Hematopoietic multipotent progenitor cell treated with erythropoietin and hydrocortisone succinate and interleukin-3 and kit ligand, for 4 days (in vitro differentiated cells): Measurements from ENCODE around the gene ST7.
A peak's percentile ranks its signal among the peaks of the same experiment; 100 is the strongest.

ENCODE experiments used
- DNase-seq: peaks from one replicate; pipeline ENCODE4 v3.0.0-alpha.2; 2015

The ST7 gene

DNA sequence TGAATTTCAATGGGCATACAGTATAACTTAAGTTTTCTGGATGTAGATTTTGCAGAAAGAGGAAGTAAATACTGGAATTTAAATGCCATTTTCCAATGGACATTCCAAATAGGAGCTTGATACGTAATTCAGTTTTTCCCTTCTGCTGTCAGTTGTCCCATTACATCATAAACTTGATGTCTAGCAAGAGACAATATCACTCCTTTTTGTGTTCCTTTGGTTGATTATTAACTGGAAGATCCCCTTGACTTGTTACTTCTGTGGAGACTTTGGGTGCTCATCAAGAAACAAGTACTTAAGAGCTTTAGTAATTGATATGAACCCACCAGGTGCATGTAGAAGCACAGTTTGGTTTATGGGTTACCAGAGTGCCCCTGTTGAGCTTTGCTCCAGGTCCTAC, 116.1 kb downstream of the ST7 start:
- no peak for DNase-seq

DNA sequence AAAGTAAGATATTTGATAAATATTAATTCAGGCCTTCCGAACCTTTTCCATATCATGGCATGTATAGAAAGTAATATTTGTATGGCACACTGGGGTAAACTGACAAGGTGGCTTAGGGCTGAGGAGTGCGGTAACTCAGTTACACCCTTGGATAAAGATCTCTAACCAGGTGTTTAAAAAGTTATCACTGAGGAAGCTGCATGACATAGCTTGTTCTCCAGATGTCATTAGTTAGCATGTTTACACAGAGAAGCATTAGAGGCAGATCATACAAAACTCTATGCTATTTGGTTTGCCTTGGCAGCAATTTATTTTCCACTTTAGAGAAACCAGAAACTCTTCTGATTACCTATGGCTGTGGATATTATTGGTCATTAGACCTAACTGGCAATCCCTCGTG, 118.2 kb downstream of the ST7 start:
- no peak for DNase-seq

DNA sequence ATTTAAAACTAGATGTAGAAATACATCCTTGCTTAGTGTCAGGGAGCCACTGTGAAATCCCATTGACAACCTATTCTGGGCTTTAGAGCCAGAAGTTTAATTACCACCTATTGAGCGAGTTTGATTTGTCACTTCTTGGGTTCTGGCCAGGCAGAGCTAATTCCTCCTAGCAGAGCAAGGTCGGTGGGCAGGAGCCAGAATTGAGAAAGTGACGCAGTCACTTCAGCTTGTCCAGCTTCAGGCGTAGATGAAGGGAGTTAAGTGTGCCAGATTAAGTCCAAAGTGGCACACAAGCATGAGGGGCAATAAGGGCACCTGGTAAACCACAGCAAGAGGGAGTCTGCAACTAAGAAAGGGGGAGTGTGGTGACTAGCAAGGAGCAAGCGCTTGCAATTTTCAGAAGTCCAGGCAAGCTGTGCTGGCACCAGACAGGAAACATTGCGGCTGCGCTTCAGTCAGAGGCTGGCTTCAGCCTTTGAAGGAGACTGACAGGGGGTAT, 119.4 kb downstream of the ST7 start:
- peak; percentile 71 for DNase-seq

DNA sequence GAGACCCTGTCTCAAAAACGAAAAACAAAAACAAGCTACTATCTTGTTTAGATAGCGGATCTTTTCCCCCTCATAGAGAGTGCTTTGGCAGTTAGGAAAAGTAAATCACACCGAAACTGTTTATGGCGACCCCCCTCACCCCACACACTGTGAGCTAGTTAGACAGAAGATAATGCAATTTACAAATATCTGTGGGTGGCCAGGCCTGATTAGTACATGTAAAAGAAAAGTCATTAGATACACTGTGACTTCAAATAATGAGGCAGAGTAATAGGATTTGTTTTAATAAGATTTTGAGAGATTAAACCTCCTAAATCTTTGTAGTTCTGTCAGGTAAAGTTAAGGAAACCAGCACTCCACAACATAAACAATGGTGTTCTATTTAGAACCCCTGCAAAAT, 121.1 kb downstream of the ST7 start:
- no peak for DNase-seq

DNA sequence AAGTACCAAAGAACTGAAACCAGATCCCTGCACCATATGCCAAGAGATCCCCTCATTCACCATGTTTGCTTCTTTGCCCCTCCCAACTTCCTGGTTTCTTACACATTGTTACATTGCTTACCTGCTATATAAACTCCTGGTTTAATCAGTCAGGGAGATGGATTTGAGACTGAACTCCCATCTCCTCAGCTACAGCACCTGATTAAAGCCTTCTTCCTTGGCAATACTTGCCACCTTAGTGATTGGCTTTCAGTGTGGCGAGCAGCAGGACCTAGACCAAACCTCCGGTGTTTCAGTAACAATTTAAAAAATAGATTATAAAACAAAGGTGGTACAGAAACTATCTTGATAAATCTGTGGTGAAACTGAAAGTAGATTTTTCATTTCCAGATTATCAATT, 122.6 kb downstream of the ST7 start:
- DNase-seq, result no peak

DNA sequence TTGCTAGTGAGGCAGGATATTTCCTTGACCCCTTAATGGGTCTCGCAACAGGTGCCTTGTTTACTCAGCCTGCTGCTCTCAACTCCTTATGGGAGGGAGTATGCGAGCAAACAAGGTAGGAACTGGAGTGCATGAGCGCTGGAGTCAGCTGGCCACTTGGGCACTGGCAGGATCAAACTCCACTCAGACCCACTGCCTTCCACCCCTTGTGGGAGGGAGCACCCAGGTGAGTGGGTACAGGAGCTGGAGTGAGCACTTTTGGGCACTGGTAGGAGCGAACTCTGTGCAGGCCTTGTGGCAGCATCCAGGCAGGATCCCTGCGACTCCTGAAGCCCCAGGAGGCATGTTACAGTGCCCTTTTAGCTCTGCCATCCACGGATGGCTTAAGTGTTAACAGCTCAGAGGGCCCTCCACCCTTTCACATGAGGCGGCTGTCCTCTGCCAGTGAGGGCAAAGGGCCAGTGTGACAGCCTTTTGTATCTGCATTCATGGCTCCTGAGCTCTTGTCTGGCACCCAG, 123.2 kb downstream of the ST7 start:
- no peak for DNase-seq

DNA sequence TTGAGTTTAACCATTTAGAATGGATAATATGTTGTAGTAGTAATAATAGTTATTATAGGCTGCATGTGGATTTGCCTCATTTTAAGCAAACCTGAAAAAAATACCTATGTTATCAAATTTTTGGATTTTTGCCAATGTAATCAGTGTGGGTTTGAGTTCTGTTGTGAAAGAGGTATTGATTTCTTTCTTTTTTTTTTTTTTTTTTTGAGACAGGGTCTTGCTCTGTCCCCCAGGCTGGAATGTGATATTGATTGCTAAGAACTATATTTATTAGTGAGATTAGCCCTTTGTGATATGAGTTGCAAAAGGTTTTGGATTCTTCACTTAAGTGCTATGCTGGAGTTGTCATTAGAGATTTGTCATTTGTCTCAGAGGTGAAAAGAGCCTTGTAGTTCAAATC, 124.4 kb downstream of the ST7 start:
- DNase-seq, result no peak

DNA sequence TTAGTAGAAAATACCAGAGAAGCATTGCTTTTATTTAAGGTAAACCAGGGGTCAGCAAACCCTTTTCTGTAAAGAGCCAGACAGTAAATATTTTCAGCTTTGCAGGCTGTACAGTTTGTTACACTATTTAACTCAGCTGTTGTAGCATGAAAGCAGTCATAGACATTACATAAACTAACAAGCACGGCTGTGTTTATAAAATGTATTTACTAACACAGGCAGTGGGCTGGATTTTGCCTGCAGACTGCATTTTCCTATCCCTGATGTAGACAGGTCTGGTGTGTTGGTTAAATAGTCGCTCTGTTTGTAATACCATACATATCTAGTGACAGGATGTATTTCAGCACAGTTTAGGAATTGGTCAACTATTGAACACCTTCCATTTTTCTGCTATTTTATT, 129.3 kb downstream of the ST7 start:
- no peak for DNase-seq

DNA sequence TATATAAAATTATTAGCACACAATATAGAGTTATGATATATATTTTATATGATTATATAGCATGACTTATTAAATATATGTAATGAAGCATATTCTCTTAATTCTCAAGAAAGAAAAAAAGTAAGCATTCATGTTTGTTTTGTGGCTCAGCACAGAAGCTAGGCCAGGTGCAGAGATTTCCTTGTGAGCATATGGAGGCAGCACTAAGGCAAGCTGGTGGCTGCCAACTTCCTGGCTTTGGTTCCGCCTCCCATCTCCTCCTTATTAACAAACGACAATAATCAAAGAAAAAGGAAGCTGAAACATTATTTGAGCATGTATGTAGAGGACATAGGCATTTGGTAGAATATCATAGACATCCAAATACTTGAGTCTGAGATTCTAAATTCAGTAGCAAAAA, 130.3 kb downstream of the ST7 start:
- no peak for DNase-seq

DNA sequence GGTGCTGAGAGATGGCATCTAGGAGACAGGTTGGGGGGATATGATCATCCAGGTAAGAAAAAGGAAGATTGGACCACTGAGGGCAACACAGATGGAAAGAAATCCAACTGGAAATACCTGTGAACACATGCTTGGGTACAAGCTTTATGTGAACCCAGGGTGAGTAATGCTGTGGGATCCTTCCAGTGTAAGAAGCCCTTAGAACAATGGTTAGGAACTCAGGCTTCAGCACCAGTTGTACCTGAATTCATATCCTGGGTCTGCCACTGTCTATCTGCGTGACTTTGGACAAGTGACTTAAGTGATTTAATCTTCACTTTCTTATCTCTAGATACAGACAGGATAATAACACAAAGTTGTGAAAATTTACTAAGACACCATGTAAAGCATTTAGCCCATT, 131.0 kb downstream of the ST7 start:
- DNase-seq, result no peak

DNA sequence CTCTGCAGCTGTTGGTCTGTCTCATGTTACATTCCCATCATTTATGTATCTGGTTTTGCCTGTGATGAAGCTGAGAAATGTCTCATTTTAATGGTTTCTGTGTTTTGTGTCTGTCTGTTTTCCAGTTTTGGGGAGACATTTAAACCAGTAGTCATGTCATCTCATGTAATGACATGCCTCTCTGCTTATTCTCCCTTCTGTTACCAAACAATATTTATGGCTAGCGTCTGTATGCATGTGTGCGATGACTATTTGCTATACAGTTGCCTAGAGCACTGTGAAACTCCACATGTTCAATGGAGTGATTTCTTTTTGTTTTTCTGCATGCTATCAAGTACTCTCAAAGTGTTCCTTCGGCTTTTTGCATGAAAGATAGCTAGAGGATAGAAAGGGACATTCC, 132.0 kb downstream of the ST7 start:
- no peak for DNase-seq

DNA sequence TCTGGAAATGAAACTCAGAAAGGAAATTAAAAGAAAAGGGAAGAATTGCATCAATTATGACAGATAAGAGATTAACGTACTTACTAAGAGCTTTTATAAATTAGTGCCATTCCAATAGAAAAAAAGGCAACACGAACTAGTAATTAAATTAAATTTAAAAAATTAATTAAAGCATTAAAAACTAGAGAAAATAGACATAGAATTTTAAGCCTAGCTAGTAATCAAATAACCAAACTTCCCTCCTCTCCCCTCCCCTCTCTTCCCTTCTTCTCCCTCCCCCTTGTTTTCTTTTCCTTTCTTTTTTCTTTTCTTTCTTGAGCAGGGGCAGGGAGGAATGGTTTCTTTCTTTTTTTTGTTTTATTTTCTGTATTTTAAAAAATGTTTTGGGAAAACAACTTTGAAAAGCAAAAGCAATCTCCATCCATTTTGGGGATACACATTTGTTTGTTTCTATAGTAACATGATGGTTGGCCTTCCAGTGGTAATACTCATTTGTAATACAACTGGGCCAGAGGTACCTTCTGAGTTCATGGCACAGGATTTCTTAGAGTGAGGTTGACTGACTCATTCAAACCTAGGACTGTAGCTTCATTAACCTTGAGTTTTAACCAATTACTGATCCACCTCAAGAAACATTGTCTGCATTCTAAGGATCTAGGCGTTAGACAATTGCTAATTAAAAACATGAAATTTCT, 132.6 kb downstream of the ST7 start:
- DNase-seq, result no peak

DNA sequence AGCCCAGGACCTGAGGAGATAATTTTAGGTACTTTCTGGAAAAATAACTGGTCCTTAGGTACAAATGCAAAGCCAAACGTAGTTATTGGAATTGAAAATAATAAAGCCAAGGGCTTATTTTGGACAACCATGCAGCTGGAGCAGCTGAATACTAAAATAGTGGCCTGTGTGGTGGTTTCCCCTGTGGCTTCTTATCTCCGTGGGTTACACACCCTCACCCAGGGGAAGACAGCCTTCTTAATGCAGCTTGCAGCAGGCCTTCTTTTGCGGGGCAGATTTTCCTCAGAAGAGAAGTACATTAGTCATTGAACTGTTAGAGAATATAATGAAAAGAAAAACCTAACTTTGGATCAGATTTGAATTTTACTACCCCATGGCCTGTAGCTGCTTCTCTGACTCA, 133.5 kb downstream of the ST7 start:
- peak; percentile 84 for DNase-seq

DNA sequence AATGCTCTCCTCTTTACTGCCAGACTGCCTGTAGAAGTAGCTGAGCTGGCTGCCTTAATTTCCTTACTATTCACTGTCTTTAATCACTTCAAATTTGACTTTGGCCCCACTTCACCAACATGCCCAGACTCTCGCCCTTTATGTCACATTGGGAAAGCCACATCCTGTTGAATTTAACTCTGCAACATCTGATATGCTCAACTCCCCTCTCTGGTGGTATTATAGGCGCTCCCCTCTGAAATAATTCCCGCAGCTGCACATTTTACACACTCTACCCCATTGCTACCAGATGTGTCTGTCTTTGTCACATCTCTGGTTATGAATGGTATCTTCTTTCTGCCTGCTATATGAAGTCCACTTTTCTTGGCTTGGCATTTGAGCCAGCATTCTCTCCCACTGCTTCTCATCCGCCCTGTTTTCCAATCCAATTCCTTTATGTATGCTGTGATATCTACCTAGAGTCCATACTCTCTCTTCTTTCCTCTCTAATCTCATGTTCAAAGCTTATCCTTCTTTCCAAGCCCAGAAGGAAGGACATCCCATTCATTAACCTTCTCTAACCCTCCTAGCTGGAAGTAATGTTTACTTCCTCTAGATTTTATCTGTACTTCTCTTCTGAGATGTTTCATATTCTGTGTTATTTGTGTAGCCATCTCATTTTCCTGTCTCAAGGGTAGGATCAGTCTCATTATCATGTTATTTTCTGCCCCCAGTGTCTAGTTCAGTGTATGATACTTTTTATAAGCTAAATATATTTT, 134.5 kb downstream of the ST7 start:
- DNase-seq, result peak; percentile 75

DNA sequence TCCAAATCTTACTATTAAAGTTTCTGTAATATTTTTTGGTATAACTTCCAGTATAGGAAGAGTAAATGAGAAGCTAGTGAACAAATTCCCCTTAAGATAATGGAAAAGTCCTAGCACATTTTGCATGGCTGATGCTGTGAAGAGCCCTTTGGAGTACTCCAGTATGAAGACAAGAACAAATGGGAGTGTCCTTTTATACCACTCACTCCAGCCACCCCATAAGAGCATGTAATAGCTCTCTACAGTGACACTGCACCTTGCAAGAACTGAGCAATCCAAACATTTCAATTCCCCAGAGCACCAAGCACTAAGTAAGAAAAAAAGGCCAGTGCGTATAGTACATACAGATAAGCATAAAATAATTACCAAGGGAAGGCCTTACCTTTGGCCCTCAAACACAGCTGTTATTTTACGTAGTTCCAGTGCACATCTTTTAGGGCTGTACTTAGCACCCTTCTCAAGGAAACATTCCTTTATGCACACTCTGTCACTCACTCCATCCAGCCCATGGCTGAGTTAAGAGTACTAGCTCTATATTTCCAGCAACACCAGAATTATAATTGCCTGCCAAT, 135.4 kb downstream of the ST7 start:
- DNase-seq, result no peak

DNA sequence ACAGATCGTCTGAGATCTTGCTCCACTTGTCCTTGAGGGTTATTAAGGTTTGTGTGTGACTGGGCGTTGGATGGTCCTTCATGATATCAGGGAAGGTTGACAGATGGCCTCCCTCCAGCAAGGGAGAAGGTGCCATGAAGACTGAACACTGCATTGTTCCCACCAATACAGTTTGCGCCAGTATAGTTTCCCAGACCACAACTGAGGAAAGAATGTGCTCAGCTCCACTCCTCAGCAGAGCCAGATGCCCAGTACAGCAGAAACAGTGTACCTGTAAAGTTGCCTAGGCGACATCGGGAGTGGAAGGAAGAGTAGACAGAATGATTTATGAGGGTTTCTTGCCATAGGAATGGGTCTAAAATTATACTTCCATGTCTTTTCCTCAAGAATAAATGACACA, 137.5 kb downstream of the ST7 start:
- peak; percentile 45 for DNase-seq

DNA sequence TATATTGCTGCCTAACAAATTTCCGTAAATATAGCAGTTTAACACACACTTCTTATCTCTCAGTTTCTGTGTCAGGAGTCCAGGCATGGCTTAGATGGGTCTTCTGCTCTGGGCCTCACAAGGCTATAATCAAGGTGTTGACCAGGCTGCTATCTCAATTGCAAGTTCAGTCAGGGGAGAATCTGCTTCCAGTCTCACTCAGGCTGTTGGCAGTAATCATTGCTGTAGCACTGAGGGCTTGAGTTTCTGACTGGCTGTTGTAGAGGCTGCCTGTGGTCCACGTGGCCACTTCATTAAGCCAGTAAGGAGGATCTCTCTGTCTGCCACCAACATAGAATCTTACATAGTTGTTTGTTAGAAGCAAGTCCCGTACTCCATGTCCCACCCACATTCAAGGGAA, 138.4 kb downstream of the ST7 start:
- peak; percentile 39 for DNase-seq

DNA sequence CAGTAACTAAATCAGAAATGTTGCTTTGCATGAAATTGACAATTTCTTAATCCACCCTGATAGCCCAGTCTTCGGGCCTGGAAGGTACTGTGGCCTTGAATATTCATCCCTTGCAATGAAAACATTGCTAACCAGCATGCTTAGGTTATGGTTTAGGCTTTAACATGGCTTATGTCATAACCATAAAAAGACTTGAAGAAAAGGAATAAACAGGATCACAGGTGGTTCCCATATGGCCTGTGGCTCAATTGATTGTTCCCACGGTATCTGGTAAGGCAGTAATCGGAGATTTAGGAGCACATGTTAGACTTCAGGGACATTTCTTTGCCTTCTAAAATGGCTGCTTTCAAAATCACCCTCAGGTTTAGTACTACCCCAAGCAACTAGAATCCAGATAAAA, 139.5 kb downstream of the ST7 start:
- DNase-seq, result no peak

DNA sequence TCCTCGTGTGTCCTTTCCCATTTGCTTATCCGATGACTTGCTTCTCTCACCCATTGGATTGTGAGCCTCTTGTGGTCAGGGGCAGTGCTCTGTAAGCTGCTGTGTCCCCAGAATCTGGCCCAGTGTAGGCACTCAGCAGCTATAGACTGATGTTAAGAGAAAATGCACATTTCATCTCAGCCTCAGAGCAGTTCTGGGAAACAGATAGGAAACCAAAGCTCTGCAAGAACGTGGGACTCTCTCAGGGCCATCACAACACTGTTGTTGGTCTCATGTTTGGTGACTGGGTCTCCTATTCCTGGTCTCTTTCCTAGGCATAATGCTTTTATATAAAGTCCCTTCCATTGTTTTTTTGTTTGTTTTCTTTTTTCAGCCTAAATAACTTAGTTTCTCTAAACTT, 141.2 kb downstream of the ST7 start:
- no peak for DNase-seq

DNA sequence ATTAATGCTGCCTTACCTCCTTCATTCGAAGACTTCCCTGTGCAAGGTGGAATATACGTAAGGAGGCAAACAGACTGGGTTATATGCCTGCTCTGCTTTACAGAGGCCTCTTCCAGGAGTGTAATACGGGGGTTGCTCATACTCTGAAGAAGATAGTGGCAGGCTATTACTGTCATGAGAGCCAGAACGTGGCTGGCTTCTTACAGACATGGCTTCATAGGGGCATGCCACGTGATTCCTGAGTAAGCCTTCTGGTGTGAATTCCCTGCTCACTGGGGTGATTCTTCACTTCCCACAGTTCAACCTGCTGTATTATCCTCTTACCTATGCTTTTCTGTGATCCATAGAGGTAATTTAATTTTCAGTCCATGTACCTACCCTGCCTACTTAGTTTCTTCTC, 141.8 kb downstream of the ST7 start:
- DNase-seq, result no peak

DNA sequence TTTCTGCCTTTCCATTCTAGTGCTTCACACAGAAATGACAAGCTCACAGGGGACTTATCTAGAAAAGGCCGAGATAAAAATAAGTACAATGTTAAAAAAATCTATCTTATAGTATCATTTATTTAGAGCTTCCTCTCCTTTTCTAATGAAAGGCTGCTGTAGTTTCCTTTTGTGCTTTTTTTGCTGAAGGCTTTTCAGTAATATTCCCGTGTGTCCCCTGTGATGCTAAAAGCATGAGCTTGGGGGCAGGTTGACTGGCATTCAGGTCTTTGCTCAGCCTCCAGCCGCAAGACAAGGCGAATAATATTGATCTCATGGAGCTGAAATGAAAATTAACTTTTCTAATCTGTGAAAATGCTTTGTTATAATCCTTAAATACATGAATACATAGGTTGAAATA, 143.0 kb downstream of the ST7 start:
- no peak for DNase-seq

DNA sequence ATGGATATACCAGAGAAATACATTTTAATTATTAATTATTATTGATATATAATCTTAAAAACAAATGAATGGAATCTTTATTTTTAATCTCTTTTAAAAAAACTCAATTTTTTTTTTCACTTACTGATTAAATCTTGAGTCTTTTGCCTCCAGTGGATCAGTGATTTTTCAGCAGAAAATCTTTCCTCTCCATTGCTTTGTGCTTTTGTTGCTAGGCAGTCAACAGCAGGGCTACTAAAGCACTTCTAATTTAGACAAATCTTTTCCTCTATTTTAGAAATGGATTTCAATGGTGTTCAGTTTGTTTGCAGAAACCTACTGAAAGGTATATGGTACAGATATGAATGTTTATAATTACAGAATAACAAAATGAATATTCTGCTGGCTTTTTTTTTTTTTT, 143.6 kb downstream of the ST7 start:
- no peak for DNase-seq

DNA sequence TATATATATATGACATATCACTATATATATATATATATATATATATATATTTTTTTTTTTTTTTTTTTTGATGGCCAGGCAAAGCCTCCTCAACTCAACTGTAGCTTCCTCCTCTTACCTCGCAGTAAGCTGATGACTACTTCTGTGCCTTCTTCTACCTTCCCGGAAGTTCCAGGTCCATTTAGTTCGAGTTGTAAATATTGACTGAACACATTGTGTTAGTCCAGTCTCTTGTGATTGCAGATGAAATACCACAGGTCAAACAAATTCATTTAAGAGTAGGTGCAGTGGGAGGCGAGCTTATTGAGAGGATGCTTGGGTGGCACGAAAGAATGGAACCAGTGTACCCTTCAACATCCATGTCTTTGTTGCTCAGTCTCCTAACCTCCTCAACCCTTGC, 144.6 kb downstream of the ST7 start:
- DNase-seq, result no peak

DNA sequence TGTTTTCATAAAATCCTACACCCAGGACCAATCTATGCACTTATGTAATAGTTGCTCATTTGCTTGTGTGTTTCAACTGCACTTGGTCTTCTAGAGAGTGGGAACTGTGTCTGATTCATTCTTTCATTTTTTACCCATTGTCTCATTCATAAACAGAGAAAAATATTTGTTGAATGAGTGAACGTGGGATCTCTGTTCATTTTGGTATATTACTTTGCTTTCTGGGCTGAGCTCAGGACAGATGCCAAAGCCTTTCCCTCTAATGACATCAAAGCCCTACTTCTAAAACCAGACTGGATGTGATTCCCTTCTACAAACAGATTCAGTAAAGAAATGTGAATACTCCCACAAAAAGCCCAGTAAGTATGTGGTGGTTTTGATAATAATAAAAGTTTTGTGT, 145.2 kb downstream of the ST7 start:
- DNase-seq, result no peak
